HG03558 (cell line): Measurements from ENCODE around the gene SSR3.

Experiments
- ATAC-seq: cut with Tn5 transposase; IDR thresholded peaks from one replicate; pipeline ENCODE4 v1.9.1; 2021; ENCODE audit warnings: moderate number of reproducible peaks; ENCODE audit not compliant: unreplicated experiment; ENCODE audit errors: extremely low read depth

Gene SSR3

GRCh38 chr3:156497326-156497725, 57.6 kb downstream of the SSR3 start:
- no peak for ATAC-seq

- no peak for ATAC-seq
These were observed 59.1 kb downstream of the SSR3 start for GRCh38 chr3:156495816-156496215.

DNA sequence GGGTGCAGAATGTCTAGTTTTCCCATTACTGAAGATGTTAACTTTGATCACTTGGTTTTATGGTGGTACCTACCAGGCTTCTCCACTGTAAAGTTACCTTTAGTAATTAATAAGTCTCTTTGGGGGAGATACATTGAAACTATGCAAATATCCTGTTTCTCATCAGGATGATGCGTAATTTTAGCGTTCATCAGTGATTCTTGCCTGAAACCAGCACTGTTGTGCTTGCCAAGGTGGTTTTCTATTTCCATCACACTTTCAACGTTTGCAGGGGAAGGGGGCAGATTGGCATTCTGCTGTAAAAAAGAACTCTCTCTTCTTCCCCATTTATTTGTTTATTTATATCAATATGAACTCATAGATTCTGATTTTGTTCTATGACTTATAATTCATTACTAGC, 61.0 kb downstream of the SSR3 start:
- no peak for ATAC-seq

GRCh38 chr3:156492801-156493261, 62.1 kb downstream of the SSR3 start:
- ATAC-seq = no peak

- no peak for ATAC-seq
These were observed 63.7 kb downstream of the SSR3 start for GRCh38 chr3:156491192-156491591.
